Caco-2 (cell line): ENCODE data around the gene ATP10B. TPM values are rescaled to one million over a fixed set of nuclear protein-coding genes. Genes with fewer than 3 reads are reported as not detected.

Source experiments
- BruUV-seq: library from RNA; stranded (reverse); fragments of 400-500 nt; replicated peaks from 2 replicates; lab custom pipeline; 2021; lab: Mats Ljungman, UMichigan
- CTCF ChIA-PET: fragments of 300-600 bp; sonication (Branson Sonifier 250); formaldehyde crosslinking; loops from one replicate; lab custom pipeline; 2022; ENCODE audit warnings: antibody characterized with exemption; lab: Charles Lee
- POLR2A ChIA-PET: fragments of 300-600 bp; sonication (Branson Sonifier 250); formaldehyde crosslinking; loops from one replicate; lab custom pipeline; 2022; ENCODE audit warnings: antibody characterized with exemption; lab: Charles Lee
- DNase-seq, 2 experiments: peaks; one replicate each; pipeline versions ENCODE4 v3.0.0 to v3.0.0-alpha.2; 2020 to 2022
- H3K27me3 ChIP-seq: replicated peaks from 2 replicates; pipeline ENCODE4 v1.6.0; 2011; ENCODE audit warnings: low read length; ENCODE audit not compliant: control insufficient read depth, insufficient read depth
- H3K36me3 ChIP-seq: 2 replicates; pipeline ENCODE4 v1.5.1; 2011; ENCODE audit warnings: low read length; ENCODE audit not compliant: control insufficient read depth, insufficient read depth
- H3K4me1 ChIP-seq: fragments of 250-450 bp; sonication (Bioruptor Pico); 2 replicates; pipeline ENCODE4 v1.5.1; 2020; ENCODE audit warnings: mild to moderate bottlenecking
- H3K4me3 ChIP-seq: 2 replicates; pipeline ENCODE4 v1.5.1; 2011; ENCODE audit warnings: low read depth, mild to moderate bottlenecking, control low read depth, low read length
- H3K9me3 ChIP-seq: fragments of 250-450 bp; sonication (Bioruptor Pico); 2 replicates; pipeline ENCODE4 v1.5.1; 2020; ENCODE audit warnings: mild to moderate bottlenecking, moderate library complexity
- H3K27ac Mint-ChIP-seq: one replicate; pipeline ENCODE4 v1.8.0; 2022; ENCODE audit warnings: mixed read lengths; ENCODE audit not compliant: unreplicated experiment
- H3K27me3 Mint-ChIP-seq: one replicate; pipeline ENCODE4 v1.8.0; 2022; ENCODE audit warnings: mixed read lengths; ENCODE audit not compliant: insufficient read depth, unreplicated experiment
- H3K36me3 Mint-ChIP-seq: one replicate; pipeline ENCODE4 v1.8.0; 2022; ENCODE audit warnings: mild to moderate bottlenecking, mixed read lengths; ENCODE audit not compliant: insufficient read depth, unreplicated experiment
- H3K4me1 Mint-ChIP-seq: one replicate; pipeline ENCODE4 v1.8.0; 2022; ENCODE audit warnings: low read depth, mixed read lengths; ENCODE audit not compliant: unreplicated experiment
- H3K4me3 Mint-ChIP-seq: one replicate; pipeline ENCODE4 v1.8.0; 2022; ENCODE audit warnings: mild to moderate bottlenecking, moderate library complexity, mixed read lengths; ENCODE audit not compliant: unreplicated experiment
- H3K9me3 Mint-ChIP-seq: one replicate; pipeline ENCODE4 v1.8.0; 2022; ENCODE audit warnings: mixed read lengths; ENCODE audit not compliant: unreplicated experiment
- intact Hi-C: fragments of 100-400 bp; cut with micrococcal nuclease; formaldehyde crosslinking; loops from one replicate; pipeline ENCODE4 v1.10.0; 2022; ENCODE audit not compliant: unreplicated experiment
- total RNA-seq: library from RNA; stranded (reverse); gene quantifications from 2 replicates; pipeline ENCODE4 v1.2.3, GENCODE V29; 2022
- TF ChIP-seq, protein P1 (sequence below), 2 experiments: fragments of 200-600 bp in 1 of 2; IDR thresholded peaks; 1 replicate in 1 of 2; 2 replicates in 1 of 2; pipeline versions ENCODE4 v1.5.1 to v1.8.0; 2011 to 2022; ENCODE audit warnings: antibody characterized with exemption in 1 of 2, control low read depth in 1 of 2, inconsistent platforms in 1 of 2, low read depth in 1 of 2, low read length in 1 of 2, mild to moderate bottlenecking in 1 of 2, moderate library complexity in 1 of 2; ENCODE audit not compliant: insufficient read depth in 1 of 2, severe bottlenecking in 1 of 2, unreplicated experiment in 1 of 2

The ATP10B gene
- total RNA-seq, 1 experiment from 2014 or later: 0.43 TPM

GRCh38 chr5:160703547-160704189 lies 148.3 kb downstream of the ATP10B start:
- no peak for DNase-seq
- ChIA-PET POLR2A (no interaction called here), CTCF (no interaction called here)
- peaks cover 9% of the 10 kb centered on the region for H3K4me1 ChIP-seq
- peaks cover 8% of the 10 kb centered on the region for H3K4me1 Mint-ChIP-seq
- H3K9me3 Mint-ChIP-seq: no peaks in the 10 kb centered on the region
- H3K27me3 ChIP-seq: no peaks in the 10 kb centered on the region
- no peaks in the 10 kb centered on the region for H3K36me3 ChIP-seq
- no TSS peak for BruUV-seq
- H3K27me3 Mint-ChIP-seq: no peaks in the 10 kb centered on the region
- TF ChIP-seq, protein P1, sequence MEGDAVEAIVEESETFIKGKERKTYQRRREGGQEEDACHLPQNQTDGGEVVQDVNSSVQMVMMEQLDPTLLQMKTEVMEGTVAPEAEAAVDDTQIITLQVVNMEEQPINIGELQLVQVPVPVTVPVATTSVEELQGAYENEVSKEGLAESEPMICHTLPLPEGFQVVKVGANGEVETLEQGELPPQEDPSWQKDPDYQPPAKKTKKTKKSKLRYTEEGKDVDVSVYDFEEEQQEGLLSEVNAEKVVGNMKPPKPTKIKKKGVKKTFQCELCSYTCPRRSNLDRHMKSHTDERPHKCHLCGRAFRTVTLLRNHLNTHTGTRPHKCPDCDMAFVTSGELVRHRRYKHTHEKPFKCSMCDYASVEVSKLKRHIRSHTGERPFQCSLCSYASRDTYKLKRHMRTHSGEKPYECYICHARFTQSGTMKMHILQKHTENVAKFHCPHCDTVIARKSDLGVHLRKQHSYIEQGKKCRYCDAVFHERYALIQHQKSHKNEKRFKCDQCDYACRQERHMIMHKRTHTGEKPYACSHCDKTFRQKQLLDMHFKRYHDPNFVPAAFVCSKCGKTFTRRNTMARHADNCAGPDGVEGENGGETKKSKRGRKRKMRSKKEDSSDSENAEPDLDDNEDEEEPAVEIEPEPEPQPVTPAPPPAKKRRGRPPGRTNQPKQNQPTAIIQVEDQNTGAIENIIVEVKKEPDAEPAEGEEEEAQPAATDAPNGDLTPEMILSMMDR (IDR thresholded peaks at IDR 0.05; ENCODE audit: insufficient read depth in 1 of 2, low read depth in 1 of 2, low read length in 1 of 2, severe bottlenecking in 1 of 2, unreplicated experiment in 1 of 2): no peak
- no peaks in the 10 kb centered on the region for H3K36me3 Mint-ChIP-seq
- H3K4me3 Mint-ChIP-seq: no peak overlapping the region
- intact Hi-C loops: no loop called here
- no peak overlapping the region for H3K4me3 ChIP-seq
- H3K9me3 ChIP-seq: no peaks in the 10 kb centered on the region; the same call in 1 of the 2 replicates
- no peak overlapping the region for H3K27ac Mint-ChIP-seq

- no peak for DNase-seq
- Mint-ChIP-seq H3K9me3 (no peaks in the 10 kb centered on the region), H3K36me3 (no peaks in the 10 kb centered on the region), H3K27me3 (no peaks in the 10 kb centered on the region), H3K27ac (no peak overlapping the region), H3K4me3 (no peak overlapping the region), H3K4me1 (peaks cover 14% of the 10 kb centered on the region)
- Histone ChIP-seq H3K4me1 (peaks cover 16% of the 10 kb centered on the region), H3K9me3 (no peaks in the 10 kb centered on the region; the same call in 1 of the 2 replicates), H3K36me3 (no peaks in the 10 kb centered on the region), H3K27me3 (no peaks in the 10 kb centered on the region), H3K4me3 (no peak overlapping the region)
- no TSS peak for BruUV-seq
- CTCF ChIA-PET: no interaction called here
- intact Hi-C loops: no loop called here
- POLR2A ChIA-PET: no interaction called here
- TF ChIP-seq, protein P1 (IDR thresholded peaks at IDR 0.05; ENCODE audit: insufficient read depth in 1 of 2, low read depth in 1 of 2, low read length in 1 of 2, severe bottlenecking in 1 of 2, unreplicated experiment in 1 of 2): no peak
These were observed 149.1 kb downstream of the ATP10B start for GRCh38 chr5:160702934-160703333.

GRCh38 chr5:160702311-160702803 lies 149.7 kb downstream of the ATP10B start:
- Histone ChIP-seq H3K4me1 (peaks cover 18% of the 10 kb centered on the region), H3K4me3 (no peak overlapping the region), H3K9me3 (no peaks in the 10 kb centered on the region; the same call in 1 of the 2 replicates), H3K27me3 (no peaks in the 10 kb centered on the region), H3K36me3 (no peaks in the 10 kb centered on the region)
- intact Hi-C loops: no loop called here
- Mint-ChIP-seq H3K36me3 (no peaks in the 10 kb centered on the region), H3K4me1 (peaks cover 14% of the 10 kb centered on the region), H3K27ac (no peak overlapping the region), H3K4me3 (no peak overlapping the region), H3K27me3 (no peaks in the 10 kb centered on the region), H3K9me3 (no peaks in the 10 kb centered on the region)
- no peak for DNase-seq
- CTCF ChIA-PET: no interaction called here
- POLR2A ChIA-PET: no interaction called here
- TF ChIP-seq, protein P1 (IDR thresholded peaks at IDR 0.05; ENCODE audit: insufficient read depth in 1 of 2, low read depth in 1 of 2, low read length in 1 of 2, severe bottlenecking in 1 of 2, unreplicated experiment in 1 of 2): no peak
- BruUV-seq: no TSS peak
